ENCODE results near the gene AGBL5.

DNA sequence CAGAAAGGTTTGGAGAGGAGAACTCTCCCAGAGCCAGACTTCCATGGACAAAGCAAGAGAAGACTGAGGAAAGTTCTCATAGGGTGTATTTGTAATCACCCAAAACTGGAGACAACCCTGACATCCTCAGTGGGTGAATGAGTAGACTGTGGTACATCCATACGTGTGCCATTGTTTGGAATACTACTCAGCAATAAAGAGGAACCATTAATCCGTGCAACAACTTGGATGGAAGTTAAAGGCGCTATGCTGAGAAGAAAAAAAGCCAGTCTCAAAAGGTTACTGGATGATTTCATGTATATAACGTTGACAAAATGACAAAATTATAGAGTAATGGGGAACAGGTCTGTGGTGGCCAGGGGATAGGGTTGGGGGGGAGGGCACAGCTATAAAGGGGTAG, 42.8 kb upstream of the AGBL5 start:
- TF ChIP-seq, protein P1, sequence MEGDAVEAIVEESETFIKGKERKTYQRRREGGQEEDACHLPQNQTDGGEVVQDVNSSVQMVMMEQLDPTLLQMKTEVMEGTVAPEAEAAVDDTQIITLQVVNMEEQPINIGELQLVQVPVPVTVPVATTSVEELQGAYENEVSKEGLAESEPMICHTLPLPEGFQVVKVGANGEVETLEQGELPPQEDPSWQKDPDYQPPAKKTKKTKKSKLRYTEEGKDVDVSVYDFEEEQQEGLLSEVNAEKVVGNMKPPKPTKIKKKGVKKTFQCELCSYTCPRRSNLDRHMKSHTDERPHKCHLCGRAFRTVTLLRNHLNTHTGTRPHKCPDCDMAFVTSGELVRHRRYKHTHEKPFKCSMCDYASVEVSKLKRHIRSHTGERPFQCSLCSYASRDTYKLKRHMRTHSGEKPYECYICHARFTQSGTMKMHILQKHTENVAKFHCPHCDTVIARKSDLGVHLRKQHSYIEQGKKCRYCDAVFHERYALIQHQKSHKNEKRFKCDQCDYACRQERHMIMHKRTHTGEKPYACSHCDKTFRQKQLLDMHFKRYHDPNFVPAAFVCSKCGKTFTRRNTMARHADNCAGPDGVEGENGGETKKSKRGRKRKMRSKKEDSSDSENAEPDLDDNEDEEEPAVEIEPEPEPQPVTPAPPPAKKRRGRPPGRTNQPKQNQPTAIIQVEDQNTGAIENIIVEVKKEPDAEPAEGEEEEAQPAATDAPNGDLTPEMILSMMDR (IDR thresholded peaks at IDR 0.05; ENCODE audit: borderline replicate concordance, extremely low read depth, low read length, poor library complexity, severe bottlenecking), result no peak
- no peak for TF ChIP-seq EZH2 (IDR thresholded peaks at IDR 0.05; ENCODE audit: borderline replicate concordance, low read depth, low read length, severe bottlenecking)

Measured in DND-41 (cell line).